HepG2 (cell line): ENCODE results near the gene RUNX2. TPM values are rescaled to one million over a fixed set of nuclear protein-coding genes. Genes with fewer than 3 reads are reported as not detected.

Experiments
- ATF1 ChIP-seq: IDR thresholded peaks from 2 replicates; pipeline ENCODE4 v1.6.1; 2016; ENCODE audit warnings: mild to moderate bottlenecking, control low read depth
- CBX1 ChIP-seq: IDR thresholded peaks from one replicate; pipeline ENCODE4 v1.6.1; 2016; ENCODE audit warnings: antibody characterized with exemption, low read depth
- EEA1 ChIP-seq: sonication (generic); formaldehyde crosslinking; IDR thresholded peaks from 2 replicates; pipeline ENCODE4 v1.5.1; 2020; ENCODE audit warnings: mild to moderate bottlenecking, missing genetic modification reagents, borderline replicate concordance
- FOXO4 ChIP-seq: sonication (generic); formaldehyde crosslinking; conservative IDR thresholded peaks from 2 replicates; pipeline ENCODE4 v1.8.1; 2023; ENCODE audit warnings: missing genetic modification reagents
- GPN1 ChIP-seq: sonication (generic); formaldehyde crosslinking; IDR thresholded peaks from 2 replicates; pipeline ENCODE4 v1.5.1; 2020; ENCODE audit warnings: missing genetic modification reagents, borderline replicate concordance
- HINFP ChIP-seq: sonication (generic); formaldehyde crosslinking; IDR thresholded peaks from 2 replicates; pipeline ENCODE4 v1.4.0; 2020; ENCODE audit warnings: low read depth, mild to moderate bottlenecking, missing genetic modification reagents
- ISL2 ChIP-seq: sonication (generic); formaldehyde crosslinking; IDR thresholded peaks from 2 replicates; pipeline ENCODE4 v1.5.0; 2020; ENCODE audit warnings: missing genetic modification reagents
- MEIS2 ChIP-seq: sonication (generic); formaldehyde crosslinking; IDR thresholded peaks from 2 replicates; pipeline ENCODE4 v1.9.0; 2021; ENCODE audit warnings: mild to moderate bottlenecking, missing genetic modification reagents
- NBN ChIP-seq: fragments of 450-650 bp; conservative IDR thresholded peaks from 2 replicates; pipeline ENCODE4 v1.6.1; 2017
- NFKB2 ChIP-seq: sonication (generic); formaldehyde crosslinking; IDR thresholded peaks from 2 replicates; pipeline ENCODE4 v1.4.0; 2020; ENCODE audit warnings: missing genetic modification reagents, borderline replicate concordance
- NR2F1 ChIP-seq, 2 experiments: fragments of 450-650 bp in 1 of 2; formaldehyde crosslinking in 1 of 2; IDR thresholded peaks; 2 replicates each; pipeline versions ENCODE4 v1.5.0 to v1.6.1; 2016 to 2020; ENCODE audit warnings: mild to moderate bottlenecking in 1 of 2, missing compliant biosample characterization in 1 of 2, missing genetic modification reagents in 1 of 2, moderate library complexity in 1 of 2
- RBAK ChIP-seq: sonication (generic); formaldehyde crosslinking; IDR thresholded peaks from 2 replicates; pipeline ENCODE4 v1.5.1; 2020; ENCODE audit warnings: mild to moderate bottlenecking, missing genetic modification reagents
- ZBTB7A ChIP-seq: sonication (generic); formaldehyde crosslinking; IDR thresholded peaks from 2 replicates; pipeline ENCODE4 v1.8.0; 2022; ENCODE audit warnings: mild to moderate bottlenecking, missing genetic modification reagents
- ZC3H13 ChIP-seq: sonication (generic); formaldehyde crosslinking; IDR thresholded peaks from 2 replicates; pipeline ENCODE4 v1.8.1; 2023; ENCODE audit warnings: mild to moderate bottlenecking, missing genetic modification reagents, moderate library complexity
- ZHX1 ChIP-seq: sonication (generic); formaldehyde crosslinking; IDR thresholded peaks from 2 replicates; pipeline ENCODE4 v1.8.1; 2022; ENCODE audit warnings: low read depth, mild to moderate bottlenecking, missing genetic modification reagents
- ZNF550 ChIP-seq: sonication (generic); formaldehyde crosslinking; IDR thresholded peaks from 2 replicates; pipeline ENCODE4 v1.4.0; 2020; ENCODE audit warnings: mild to moderate bottlenecking, missing genetic modification reagents, borderline replicate concordance
- ZNF556 ChIP-seq: sonication (generic); formaldehyde crosslinking; IDR thresholded peaks from 2 replicates; pipeline ENCODE4 v1.4.0; 2020; ENCODE audit warnings: mild to moderate bottlenecking, missing genetic modification reagents, borderline replicate concordance
- ZNF576 ChIP-seq: sonication (generic); formaldehyde crosslinking; IDR thresholded peaks from 2 replicates; pipeline ENCODE4 v1.4.0; 2020; ENCODE audit warnings: mild to moderate bottlenecking, missing genetic modification reagents
- ZNF710 ChIP-seq: sonication (generic); formaldehyde crosslinking; IDR thresholded peaks from 2 replicates; pipeline ENCODE4 v1.5.0; 2020; ENCODE audit warnings: mild to moderate bottlenecking, missing genetic modification reagents, borderline replicate concordance
- ZNF782 ChIP-seq: sonication (generic); formaldehyde crosslinking; IDR thresholded peaks from 2 replicates; pipeline ENCODE4 v1.4.0; 2020; ENCODE audit warnings: missing genetic modification reagents, mild to moderate bottlenecking, borderline replicate concordance
- ZNF83 ChIP-seq: sonication (generic); formaldehyde crosslinking; IDR thresholded peaks from 2 replicates; pipeline ENCODE4 v1.4.0; 2020; ENCODE audit warnings: missing genetic modification reagents, mild to moderate bottlenecking, borderline replicate concordance
- polyA plus RNA-seq, 8 experiments: library from polyadenylated mRNA; depleted of rRNA in 3 of 8; stranded (reverse) in 7 of 8; unstranded in 1 of 8; fragments of >200 nt; fragmentation: Illumina TruSeq in 4 of 8; extraction: Trizol in 4 of 8; gene quantifications; 2 replicates each; pipeline versions ENCODE4 v1.2.1 to v1.2.3, GENCODE V29; 2011 to 2016; ENCODE audit warnings: low read depth in 4 of 8, missing spikeins in 1 of 8, mixed read lengths in 1 of 8; ENCODE audit not compliant: insufficient read depth in 1 of 8
- total RNA-seq, 5 experiments: library from RNA; depleted of rRNA; stranded (reverse); fragments of >200 nt; fragmentation: Illumina TruSeq; extraction: Trizol; gene quantifications; 2 replicates each; pipeline ENCODE4 v1.2.3, GENCODE V29; 2016; ENCODE audit warnings: low read depth in 1 of 5

Gene RUNX2
- total and polyA plus RNA-seq, 2 of the 13 experiments (the other 11 are each of a cell fraction or from before 2014, with no cell fraction given): not detected

GRCh38 chr6:45377554-45378333 lies 49.6 kb downstream of the RUNX2 start, which contains the start of gene SUPT3H (continued):
- TF ChIP-seq ZHX1 (CRISPR knock-in tag): peak; percentile 34; the same call in 1 of the 2 replicates
- TF ChIP-seq ISL2 (CRISPR knock-in tag): peak; percentile 70; the same call in 1 of the 2 replicates
- TF ChIP-seq GPN1 (CRISPR knock-in tag): peak; percentile 73; the same call in 1 of the 2 replicates
- no peak for TF ChIP-seq RBAK
- no peak for TF ChIP-seq ZNF576 (CRISPR knock-in tag)
- TF ChIP-seq ZNF83 (CRISPR knock-in tag): peak; percentile 86; the same call in 1 of the 2 replicates
- peak; percentile 62 for TF ChIP-seq ZBTB7A (CRISPR knock-in tag)
- TF ChIP-seq CBX1: peak; percentile 91
- no peak for TF ChIP-seq ATF1 (CRISPR knock-in tag)
- no peak for TF ChIP-seq FOXO4 (CRISPR knock-in tag)
- peak; percentile 85 for TF ChIP-seq NFKB2 (CRISPR knock-in tag)
- peak; percentile 49; the same call in 1 of the 2 replicates for TF ChIP-seq EEA1
- TF ChIP-seq ZNF550: no peak
- TF ChIP-seq ZNF710: no peak; the same call in 1 of the 2 replicates
- peak; percentile 82; the same call in 1 of the 2 replicates for TF ChIP-seq ZNF556
- TF ChIP-seq NR2F1 (CRISPR knock-in tag; IDR thresholded peaks at IDR 0.05): no peak
- TF ChIP-seq HINFP (CRISPR knock-in tag): peak; percentile 91; the same call in 1 of the 2 replicates
- TF ChIP-seq ZC3H13: peak; percentile 82
- peak; percentile 80 for TF ChIP-seq ZNF782 (CRISPR knock-in tag)
- no peak; the same call in 1 of the 2 replicates for TF ChIP-seq MEIS2 (CRISPR knock-in tag)
- no peak for TF ChIP-seq NBN
